HepG2 (cell line): ENCODE data around the gene GSTP1. TPM values are rescaled to one million over a fixed set of nuclear protein-coding genes. Genes with fewer than 3 reads are reported as not detected.

Source experiments
- DPF2 ChIP-seq: sonication (generic); formaldehyde crosslinking; IDR thresholded peaks from 2 replicates; pipeline ENCODE4 v1.4.0; 2020; ENCODE audit warnings: mild to moderate bottlenecking, low read depth, missing genetic modification reagents, borderline replicate concordance
- ELF3 ChIP-seq: IDR thresholded peaks from 2 replicates; pipeline ENCODE4 v1.6.1; 2016; ENCODE audit warnings: missing genetic modification reagents, missing compliant biosample characterization
- ETV6 ChIP-seq: sonication (generic); formaldehyde crosslinking; conservative IDR thresholded peaks from 2 replicates; pipeline ENCODE4 v1.4.0; 2020; ENCODE audit warnings: missing genetic modification reagents
- KDM2A ChIP-seq: sonication (generic); formaldehyde crosslinking; IDR thresholded peaks from 2 replicates; pipeline ENCODE4 v1.4.0; 2020; ENCODE audit warnings: low read depth, missing genetic modification reagents, borderline replicate concordance
- YY1 ChIP-seq: IDR thresholded peaks from 2 replicates; pipeline ENCODE4 v1.6.1; 2011; ENCODE audit warnings: low read length, low read depth, moderate library complexity, mild to moderate bottlenecking; ENCODE audit not compliant: insufficient read depth, insufficient replicate concordance
- ZNF546 ChIP-seq: sonication (generic); formaldehyde crosslinking; conservative IDR thresholded peaks from 2 replicates; pipeline ENCODE4 v1.8.1; 2023; ENCODE audit warnings: mild to moderate bottlenecking, missing genetic modification reagents
- polyA plus RNA-seq, 8 experiments: library from polyadenylated mRNA; depleted of rRNA in 3 of 8; stranded (reverse) in 7 of 8; unstranded in 1 of 8; fragments of >200 nt; fragmentation: Illumina TruSeq in 4 of 8; extraction: Trizol in 4 of 8; gene quantifications; 2 replicates each; pipeline versions ENCODE4 v1.2.1 to v1.2.3, GENCODE V29; 2011 to 2016; ENCODE audit warnings: low read depth in 4 of 8, missing spikeins in 1 of 8, mixed read lengths in 1 of 8; ENCODE audit not compliant: insufficient read depth in 1 of 8
- total RNA-seq, 5 experiments: library from RNA; depleted of rRNA; stranded (reverse); fragments of >200 nt; fragmentation: Illumina TruSeq; extraction: Trizol; gene quantifications; 2 replicates each; pipeline ENCODE4 v1.2.3, GENCODE V29; 2016; ENCODE audit warnings: low read depth in 1 of 5
- TF ChIP-seq, protein P1 (sequence below): sonication (generic); formaldehyde crosslinking; IDR thresholded peaks from 2 replicates; pipeline ENCODE4 v1.5.0; 2020; ENCODE audit warnings: mild to moderate bottlenecking, missing genetic modification reagents, moderate library complexity
- TF ChIP-seq, protein P2 (sequence below): sonication (generic); formaldehyde crosslinking; IDR thresholded peaks from 2 replicates; pipeline ENCODE4 v1.5.0; 2020; ENCODE audit warnings: mild to moderate bottlenecking, missing genetic modification reagents
- TF ChIP-seq, protein P3 (sequence below): sonication (generic); formaldehyde crosslinking; IDR thresholded peaks from 2 replicates; pipeline ENCODE4 v1.4.0; 2020; ENCODE audit warnings: mild to moderate bottlenecking, missing genetic modification reagents
- TF ChIP-seq, protein P4 (sequence below): sonication (generic); formaldehyde crosslinking; IDR thresholded peaks from 2 replicates; pipeline ENCODE4 v1.4.0; 2020; ENCODE audit warnings: mild to moderate bottlenecking, missing genetic modification reagents, borderline replicate concordance
- TF ChIP-seq, protein P5 (sequence below): fragments of 450-650 bp; IDR thresholded peaks from 2 replicates; pipeline ENCODE4 v1.6.1; 2016

The GSTP1 gene
- total and polyA plus RNA-seq, 2 of the 13 experiments (the other 11 are each of a cell fraction or from before 2014, with no cell fraction given): not detected

DNA sequence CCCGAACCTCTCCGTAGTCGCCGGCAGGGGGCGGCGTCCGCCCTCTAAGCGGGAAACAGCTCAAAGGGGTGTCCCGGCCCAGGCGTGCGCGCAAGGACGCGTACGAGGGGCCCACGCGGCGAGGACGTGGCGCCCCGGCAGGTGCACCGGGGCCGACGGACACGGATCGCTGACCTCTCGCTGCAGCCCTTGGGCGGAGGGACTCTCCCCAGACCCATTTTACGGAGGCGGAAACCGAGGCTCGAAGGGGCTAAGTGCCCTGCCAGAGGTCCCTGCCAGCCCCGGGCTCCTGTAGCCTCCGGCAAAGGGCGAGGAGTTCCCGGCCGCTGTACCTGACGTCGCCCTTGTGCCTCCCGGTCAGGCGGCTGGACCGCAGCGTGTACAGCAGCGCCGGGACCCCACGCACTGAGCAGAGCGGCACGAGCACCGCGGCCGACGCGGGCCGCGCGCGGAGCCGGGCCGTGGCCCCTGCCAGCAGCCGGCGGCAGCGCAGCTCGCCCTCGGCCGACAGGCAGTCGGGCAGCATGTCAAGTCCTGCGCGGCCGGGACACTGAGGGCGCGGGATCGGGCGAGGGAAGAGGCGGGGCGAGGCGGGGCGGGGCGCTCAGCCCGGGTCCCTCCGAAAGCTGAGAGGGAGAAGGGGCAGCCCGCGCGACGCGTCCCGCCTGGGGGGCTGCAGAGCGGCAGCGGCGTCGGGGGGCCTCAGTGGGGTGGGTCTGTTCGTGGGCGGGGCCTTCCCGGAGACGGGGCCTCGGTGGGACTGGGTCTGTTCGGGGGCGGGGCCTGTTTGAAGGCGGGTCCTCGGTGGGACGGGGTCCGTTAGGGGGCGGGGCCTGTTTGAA, 46.0 kb downstream of the GSTP1 start, which contains the start of gene NUDT8 (continued):
- TF ChIP-seq ETV6 (CRISPR knock-in tag): peak; percentile 53; the same call in 1 of the 2 replicates
- TF ChIP-seq KDM2A (CRISPR knock-in tag): peak; percentile 88
- TF ChIP-seq YY1: no peak
- 0 out of 2 replicates have a peak, but pooled peaks have one; percentile 40 for TF ChIP-seq DPF2
- TF ChIP-seq, protein P1, sequence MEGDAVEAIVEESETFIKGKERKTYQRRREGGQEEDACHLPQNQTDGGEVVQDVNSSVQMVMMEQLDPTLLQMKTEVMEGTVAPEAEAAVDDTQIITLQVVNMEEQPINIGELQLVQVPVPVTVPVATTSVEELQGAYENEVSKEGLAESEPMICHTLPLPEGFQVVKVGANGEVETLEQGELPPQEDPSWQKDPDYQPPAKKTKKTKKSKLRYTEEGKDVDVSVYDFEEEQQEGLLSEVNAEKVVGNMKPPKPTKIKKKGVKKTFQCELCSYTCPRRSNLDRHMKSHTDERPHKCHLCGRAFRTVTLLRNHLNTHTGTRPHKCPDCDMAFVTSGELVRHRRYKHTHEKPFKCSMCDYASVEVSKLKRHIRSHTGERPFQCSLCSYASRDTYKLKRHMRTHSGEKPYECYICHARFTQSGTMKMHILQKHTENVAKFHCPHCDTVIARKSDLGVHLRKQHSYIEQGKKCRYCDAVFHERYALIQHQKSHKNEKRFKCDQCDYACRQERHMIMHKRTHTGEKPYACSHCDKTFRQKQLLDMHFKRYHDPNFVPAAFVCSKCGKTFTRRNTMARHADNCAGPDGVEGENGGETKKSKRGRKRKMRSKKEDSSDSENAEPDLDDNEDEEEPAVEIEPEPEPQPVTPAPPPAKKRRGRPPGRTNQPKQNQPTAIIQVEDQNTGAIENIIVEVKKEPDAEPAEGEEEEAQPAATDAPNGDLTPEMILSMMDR (CRISPR knock-in tag): peak; percentile 90
- TF ChIP-seq, protein P2, sequence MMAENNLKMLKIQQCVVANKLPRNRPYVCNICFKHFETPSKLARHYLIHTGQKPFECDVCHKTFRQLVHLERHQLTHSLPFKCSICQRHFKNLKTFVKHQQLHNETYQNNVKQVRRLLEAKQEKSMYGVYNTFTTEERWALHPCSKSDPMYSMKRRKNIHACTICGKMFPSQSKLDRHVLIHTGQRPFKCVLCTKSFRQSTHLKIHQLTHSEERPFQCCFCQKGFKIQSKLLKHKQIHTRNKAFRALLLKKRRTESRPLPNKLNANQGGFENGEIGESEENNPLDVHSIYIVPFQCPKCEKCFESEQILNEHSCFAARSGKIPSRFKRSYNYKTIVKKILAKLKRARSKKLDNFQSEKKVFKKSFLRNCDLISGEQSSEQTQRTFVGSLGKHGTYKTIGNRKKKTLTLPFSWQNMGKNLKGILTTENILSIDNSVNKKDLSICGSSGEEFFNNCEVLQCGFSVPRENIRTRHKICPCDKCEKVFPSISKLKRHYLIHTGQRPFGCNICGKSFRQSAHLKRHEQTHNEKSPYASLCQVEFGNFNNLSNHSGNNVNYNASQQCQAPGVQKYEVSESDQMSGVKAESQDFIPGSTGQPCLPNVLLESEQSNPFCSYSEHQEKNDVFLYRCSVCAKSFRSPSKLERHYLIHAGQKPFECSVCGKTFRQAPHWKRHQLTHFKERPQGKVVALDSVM (CRISPR knock-in tag): no peak
- TF ChIP-seq ELF3 (CRISPR knock-in tag): peak; percentile 34; the same call in 1 of the 2 replicates
- TF ChIP-seq ZNF546 (CRISPR knock-in tag): 0 out of 2 replicates have a peak, but pooled peaks have one; percentile 71
- TF ChIP-seq, protein P3, sequence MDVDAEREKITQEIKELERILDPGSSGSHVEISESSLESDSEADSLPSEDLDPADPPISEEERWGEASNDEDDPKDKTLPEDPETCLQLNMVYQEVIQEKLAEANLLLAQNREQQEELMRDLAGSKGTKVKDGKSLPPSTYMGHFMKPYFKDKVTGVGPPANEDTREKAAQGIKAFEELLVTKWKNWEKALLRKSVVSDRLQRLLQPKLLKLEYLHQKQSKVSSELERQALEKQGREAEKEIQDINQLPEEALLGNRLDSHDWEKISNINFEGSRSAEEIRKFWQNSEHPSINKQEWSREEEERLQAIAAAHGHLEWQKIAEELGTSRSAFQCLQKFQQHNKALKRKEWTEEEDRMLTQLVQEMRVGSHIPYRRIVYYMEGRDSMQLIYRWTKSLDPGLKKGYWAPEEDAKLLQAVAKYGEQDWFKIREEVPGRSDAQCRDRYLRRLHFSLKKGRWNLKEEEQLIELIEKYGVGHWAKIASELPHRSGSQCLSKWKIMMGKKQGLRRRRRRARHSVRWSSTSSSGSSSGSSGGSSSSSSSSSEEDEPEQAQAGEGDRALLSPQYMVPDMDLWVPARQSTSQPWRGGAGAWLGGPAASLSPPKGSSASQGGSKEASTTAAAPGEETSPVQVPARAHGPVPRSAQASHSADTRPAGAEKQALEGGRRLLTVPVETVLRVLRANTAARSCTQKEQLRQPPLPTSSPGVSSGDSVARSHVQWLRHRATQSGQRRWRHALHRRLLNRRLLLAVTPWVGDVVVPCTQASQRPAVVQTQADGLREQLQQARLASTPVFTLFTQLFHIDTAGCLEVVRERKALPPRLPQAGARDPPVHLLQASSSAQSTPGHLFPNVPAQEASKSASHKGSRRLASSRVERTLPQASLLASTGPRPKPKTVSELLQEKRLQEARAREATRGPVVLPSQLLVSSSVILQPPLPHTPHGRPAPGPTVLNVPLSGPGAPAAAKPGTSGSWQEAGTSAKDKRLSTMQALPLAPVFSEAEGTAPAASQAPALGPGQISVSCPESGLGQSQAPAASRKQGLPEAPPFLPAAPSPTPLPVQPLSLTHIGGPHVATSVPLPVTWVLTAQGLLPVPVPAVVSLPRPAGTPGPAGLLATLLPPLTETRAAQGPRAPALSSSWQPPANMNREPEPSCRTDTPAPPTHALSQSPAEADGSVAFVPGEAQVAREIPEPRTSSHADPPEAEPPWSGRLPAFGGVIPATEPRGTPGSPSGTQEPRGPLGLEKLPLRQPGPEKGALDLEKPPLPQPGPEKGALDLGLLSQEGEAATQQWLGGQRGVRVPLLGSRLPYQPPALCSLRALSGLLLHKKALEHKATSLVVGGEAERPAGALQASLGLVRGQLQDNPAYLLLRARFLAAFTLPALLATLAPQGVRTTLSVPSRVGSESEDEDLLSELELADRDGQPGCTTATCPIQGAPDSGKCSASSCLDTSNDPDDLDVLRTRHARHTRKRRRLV (CRISPR knock-in tag): no peak; the same call in 1 of the 2 replicates
- TF ChIP-seq, protein P4, sequence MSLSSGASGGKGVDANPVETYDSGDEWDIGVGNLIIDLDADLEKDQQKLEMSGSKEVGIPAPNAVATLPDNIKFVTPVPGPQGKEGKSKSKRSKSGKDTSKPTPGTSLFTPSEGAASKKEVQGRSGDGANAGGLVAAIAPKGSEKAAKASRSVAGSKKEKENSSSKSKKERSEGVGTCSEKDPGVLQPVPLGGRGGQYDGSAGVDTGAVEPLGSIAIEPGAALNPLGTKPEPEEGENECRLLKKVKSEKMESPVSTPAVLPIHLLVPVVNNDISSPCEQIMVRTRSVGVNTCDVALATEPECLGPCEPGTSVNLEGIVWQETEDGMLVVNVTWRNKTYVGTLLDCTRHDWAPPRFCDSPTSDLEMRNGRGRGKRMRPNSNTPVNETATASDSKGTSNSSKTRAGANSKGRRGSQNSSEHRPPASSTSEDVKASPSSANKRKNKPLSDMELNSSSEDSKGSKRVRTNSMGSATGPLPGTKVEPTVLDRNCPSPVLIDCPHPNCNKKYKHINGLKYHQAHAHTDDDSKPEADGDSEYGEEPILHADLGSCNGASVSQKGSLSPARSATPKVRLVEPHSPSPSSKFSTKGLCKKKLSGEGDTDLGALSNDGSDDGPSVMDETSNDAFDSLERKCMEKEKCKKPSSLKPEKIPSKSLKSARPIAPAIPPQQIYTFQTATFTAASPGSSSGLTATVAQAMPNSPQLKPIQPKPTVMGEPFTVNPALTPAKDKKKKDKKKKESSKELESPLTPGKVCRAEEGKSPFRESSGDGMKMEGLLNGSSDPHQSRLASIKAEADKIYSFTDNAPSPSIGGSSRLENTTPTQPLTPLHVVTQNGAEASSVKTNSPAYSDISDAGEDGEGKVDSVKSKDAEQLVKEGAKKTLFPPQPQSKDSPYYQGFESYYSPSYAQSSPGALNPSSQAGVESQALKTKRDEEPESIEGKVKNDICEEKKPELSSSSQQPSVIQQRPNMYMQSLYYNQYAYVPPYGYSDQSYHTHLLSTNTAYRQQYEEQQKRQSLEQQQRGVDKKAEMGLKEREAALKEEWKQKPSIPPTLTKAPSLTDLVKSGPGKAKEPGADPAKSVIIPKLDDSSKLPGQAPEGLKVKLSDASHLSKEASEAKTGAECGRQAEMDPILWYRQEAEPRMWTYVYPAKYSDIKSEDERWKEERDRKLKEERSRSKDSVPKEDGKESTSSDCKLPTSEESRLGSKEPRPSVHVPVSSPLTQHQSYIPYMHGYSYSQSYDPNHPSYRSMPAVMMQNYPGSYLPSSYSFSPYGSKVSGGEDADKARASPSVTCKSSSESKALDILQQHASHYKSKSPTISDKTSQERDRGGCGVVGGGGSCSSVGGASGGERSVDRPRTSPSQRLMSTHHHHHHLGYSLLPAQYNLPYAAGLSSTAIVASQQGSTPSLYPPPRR (CRISPR knock-in tag): no peak
- TF ChIP-seq, protein P5, sequence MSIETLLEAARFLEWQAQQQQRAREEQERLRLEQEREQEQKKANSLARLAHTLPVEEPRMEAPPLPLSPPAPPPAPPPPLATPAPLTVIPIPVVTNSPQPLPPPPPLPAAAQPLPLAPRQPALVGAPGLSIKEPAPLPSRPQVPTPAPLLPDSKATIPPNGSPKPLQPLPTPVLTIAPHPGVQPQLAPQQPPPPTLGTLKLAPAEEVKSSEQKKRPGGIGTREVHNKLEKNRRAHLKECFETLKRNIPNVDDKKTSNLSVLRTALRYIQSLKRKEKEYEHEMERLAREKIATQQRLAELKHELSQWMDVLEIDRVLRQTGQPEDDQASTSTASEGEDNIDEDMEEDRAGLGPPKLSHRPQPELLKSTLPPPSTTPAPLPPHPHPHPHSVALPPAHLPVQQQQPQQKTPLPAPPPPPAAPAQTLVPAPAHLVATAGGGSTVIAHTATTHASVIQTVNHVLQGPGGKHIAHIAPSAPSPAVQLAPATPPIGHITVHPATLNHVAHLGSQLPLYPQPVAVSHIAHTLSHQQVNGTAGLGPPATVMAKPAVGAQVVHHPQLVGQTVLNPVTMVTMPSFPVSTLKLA: no peak
